Measurements from ENCODE around the gene MFRP. TPM values are rescaled to one million over a fixed set of nuclear protein-coding genes. Genes with fewer than 3 reads are reported as not detected.

The MFRP gene
- total and polyA plus RNA-seq, 8 donors, result not detected

DNA sequence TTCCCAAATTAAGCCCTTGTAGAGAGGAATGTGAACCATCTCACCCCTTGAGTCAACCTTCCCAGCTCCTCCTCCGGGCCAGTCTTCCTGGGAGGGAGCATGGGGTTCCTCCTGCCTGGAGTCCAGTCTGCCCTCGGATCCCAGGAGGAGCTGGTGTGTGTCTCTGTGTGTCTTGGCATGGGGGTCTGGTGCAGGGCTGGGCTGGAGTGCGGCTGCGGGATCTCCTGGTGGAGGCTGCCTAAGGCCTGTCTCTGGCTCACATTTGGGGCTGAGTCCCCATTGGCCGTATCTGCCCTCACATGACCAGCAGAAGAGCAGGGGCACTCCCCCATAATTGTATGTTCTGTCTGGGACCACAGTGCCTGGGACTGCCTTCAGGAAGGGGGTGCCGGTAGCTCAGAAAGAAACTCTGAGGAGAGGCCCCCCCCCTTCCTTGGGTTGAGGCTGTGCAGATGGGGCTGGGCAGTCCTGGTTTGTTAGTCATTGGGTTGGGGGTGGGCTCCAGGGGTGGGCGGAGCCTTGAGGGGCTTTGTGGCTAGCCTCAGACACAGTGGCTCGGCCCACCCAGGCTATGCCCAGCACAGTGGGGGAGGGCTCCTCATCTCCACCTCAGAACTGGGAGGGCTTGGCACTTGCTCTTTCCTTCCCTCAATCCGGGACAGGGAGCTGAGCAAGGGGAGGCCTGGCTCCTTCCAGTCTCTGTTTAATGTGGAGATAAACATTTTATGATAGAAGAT lies 8.8 kb downstream of the MFRP start:
- H3K4me1 ChIP-seq, result peaks cover 4 to 25% (median 16%) of the 10 kb centered on the region in 3 donors
- no peak for DNase-seq
- H3K9me3 ChIP-seq, result no peaks in the 10 kb centered on the region
- FAIRE-seq, result no peak
- no peak overlapping the region for H3K27ac ChIP-seq
- TF ChIP-seq, protein P1, sequence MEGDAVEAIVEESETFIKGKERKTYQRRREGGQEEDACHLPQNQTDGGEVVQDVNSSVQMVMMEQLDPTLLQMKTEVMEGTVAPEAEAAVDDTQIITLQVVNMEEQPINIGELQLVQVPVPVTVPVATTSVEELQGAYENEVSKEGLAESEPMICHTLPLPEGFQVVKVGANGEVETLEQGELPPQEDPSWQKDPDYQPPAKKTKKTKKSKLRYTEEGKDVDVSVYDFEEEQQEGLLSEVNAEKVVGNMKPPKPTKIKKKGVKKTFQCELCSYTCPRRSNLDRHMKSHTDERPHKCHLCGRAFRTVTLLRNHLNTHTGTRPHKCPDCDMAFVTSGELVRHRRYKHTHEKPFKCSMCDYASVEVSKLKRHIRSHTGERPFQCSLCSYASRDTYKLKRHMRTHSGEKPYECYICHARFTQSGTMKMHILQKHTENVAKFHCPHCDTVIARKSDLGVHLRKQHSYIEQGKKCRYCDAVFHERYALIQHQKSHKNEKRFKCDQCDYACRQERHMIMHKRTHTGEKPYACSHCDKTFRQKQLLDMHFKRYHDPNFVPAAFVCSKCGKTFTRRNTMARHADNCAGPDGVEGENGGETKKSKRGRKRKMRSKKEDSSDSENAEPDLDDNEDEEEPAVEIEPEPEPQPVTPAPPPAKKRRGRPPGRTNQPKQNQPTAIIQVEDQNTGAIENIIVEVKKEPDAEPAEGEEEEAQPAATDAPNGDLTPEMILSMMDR (IDR thresholded peaks at IDR 0.05), result no peak
- ATAC-seq, result no peak
- intact Hi-C loops (cut with DNase I), result loop anchor here in 1 of 3 donors (5.0 kb wide), 1 partner anchor 40 kb away; no protein-coding TSS in a partner anchor
- WGBS, 2 donors, result 68 to 77% methylated on average over 9 of the region's 9 CpGs
- no peaks in the 10 kb centered on the region for H3K36me3 ChIP-seq
- H3K27me3 ChIP-seq, result no peaks in the 10 kb centered on the region
- H3K4me3 ChIP-seq, result no peak overlapping the region

DNA sequence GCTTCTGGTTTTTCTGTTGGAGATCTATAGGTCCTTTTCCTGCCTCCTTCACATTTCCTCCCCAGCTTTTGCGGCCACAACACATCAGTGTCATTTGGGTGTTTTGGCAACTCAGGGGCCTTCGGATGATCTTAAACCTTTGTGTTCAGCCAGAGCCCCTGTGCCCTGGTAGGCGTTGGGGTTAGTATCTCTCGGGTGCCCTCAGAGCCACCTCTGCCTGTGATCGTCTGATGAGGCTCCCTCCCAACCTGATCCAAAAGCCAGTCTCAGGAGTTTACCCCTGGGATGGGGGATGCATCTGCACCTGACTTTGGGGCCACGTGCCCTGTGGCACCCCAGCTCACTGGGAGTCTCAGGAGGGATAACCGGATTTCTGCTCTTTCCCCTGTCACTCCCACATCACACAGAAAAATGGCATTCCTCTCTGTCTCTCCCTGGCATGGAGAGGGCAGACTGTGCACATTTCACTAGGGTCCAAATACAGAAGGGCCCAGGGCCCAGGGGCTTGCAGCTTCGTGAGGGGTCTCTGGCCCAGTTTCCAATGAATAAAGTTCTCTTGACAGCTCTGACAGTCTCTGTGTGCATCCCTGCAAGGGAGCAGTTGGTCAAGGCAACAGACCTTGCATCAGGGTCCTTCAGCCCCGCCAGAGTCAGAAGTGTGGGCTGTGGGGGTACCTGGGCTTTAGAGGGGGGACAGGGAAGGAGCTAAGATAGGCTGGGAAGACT lies 9.6 kb downstream of the MFRP start:
- DNase-seq, result no peak
- intact Hi-C loops (cut with DNase I), result loop anchor here in 1 of 3 donors (5.0 kb wide), 1 partner anchor 40 kb away; no protein-coding TSS in a partner anchor
- H3K27ac ChIP-seq, result no peak overlapping the region
- H3K4me1 ChIP-seq, result peaks cover 4 to 25% (median 16%) of the 10 kb centered on the region in 3 donors
- 84 to 91% methylated on average over 9 of the region's 9 CpGs for WGBS, 2 donors
- ATAC-seq, result no peak
- FAIRE-seq, result no peak
- no peak overlapping the region for H3K4me3 ChIP-seq
- TF ChIP-seq, protein P1 (IDR thresholded peaks at IDR 0.05), result no peak
- H3K9me3 ChIP-seq, result no peaks in the 10 kb centered on the region
- no peaks in the 10 kb centered on the region for H3K27me3 ChIP-seq
- no peaks in the 10 kb centered on the region for H3K36me3 ChIP-seq

DNA sequence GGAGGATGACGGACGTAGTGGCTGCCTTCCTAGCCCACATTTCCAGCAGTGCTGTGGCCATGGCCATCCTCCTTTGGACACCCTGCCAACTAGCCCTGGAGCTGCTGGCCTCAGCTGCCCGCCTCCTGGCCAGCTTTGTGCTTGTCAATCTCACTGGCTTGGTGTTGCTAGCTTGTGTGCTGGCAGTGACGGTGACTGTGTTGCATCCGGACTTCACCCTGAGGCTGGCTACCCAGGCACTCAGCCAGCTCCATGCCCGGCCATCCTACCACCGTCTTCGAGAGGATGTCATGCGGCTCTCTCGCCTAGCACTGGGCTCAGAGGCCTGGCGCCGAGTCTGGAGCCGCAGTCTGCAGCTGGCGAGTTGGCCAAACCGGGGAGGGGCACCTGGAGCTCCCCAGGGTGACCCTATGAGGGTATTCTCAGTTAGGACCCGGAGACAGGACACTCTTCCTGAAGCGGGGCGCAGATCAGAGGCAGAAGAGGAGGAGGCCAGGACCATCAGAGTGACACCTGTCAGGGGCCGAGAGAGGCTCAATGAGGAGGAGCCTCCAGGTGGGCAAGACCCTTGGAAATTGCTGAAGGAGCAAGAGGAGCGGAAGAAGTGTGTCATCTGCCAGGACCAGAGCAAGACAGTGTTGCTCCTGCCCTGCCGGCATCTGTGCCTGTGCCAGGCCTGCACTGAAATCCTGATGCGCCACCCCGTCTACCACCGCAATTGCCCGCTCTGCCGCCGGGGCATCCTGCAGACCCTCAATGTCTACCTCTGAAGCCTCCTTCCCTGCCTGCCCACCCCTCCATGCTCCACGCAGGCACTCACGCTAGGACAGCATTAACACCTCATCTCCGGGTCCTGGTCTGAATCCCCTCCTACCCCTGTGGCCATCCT lies 10.6 kb downstream of the MFRP start:
- Histone ChIP-seq H3K4me3 (peak overlapping the region in 1 of 4 donors; percentile 90), H3K36me3 (no peaks in the 10 kb centered on the region), H3K4me1 (peaks cover 0 to 18% (median 9%) of the 10 kb centered on the region in 3 donors), H3K27ac (no peak overlapping the region), H3K9me3 (no peaks in the 10 kb centered on the region), H3K27me3 (no peaks in the 10 kb centered on the region)
- ATAC-seq, result no peak
- no peak for FAIRE-seq
- TF ChIP-seq, protein P1 (IDR thresholded peaks at IDR 0.05), result no peak
- DNase-seq, result no peak
- WGBS, 2 donors, result 85 to 87% methylated on average over 29 to 30 of the region's 30 CpGs
- intact Hi-C loops (cut with DNase I), result loop anchor here in 1 of 3 donors (5.0 kb wide), 1 partner anchor 41 kb away; no protein-coding TSS in a partner anchor

DNA sequence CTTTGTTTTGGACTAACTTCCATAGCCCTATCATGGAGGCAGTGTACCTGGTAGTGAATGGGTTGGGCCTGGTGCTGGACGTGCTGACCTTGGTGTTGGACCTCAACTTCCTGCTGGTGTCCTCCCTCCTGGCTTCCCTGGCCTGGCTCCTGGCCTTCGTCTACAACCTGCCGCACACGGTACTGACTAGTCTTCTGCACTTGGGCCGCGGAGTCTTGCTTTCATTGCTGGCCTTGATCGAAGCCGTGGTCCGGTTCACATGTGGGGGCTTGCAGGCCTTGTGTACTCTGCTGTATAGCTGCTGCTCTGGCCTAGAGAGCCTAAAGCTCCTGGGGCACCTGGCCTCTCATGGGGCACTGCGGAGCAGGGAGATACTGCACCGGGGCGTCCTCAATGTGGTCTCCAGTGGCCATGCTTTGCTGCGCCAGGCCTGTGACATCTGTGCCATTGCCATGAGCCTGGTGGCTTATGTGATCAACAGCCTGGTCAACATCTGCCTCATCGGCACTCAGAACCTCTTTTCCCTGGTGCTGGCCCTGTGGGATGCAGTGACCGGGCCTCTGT lies 11.3 kb downstream of the MFRP start:
- FAIRE-seq (no peak), ATAC-seq (no peak), DNase-seq (no peak)
- WGBS, 2 donors, result 41 to 49% methylated on average over 15 of the region's 15 CpGs
- no peaks in the 10 kb centered on the region for H3K9me3 ChIP-seq
- H3K4me1 ChIP-seq, result peaks cover 0 to 16% (median 8%) of the 10 kb centered on the region in 3 donors
- TF ChIP-seq, protein P1 (IDR thresholded peaks at IDR 0.05), result no peak
- peak overlapping the region; percentile 68 to 90 (median 89) for H3K4me3 ChIP-seq
- H3K27me3 ChIP-seq, result no peaks in the 10 kb centered on the region
- intact Hi-C loops (cut with DNase I), result loop anchor here in 1 of 3 donors (5.0 kb wide), 1 partner anchor 42 kb away; no protein-coding TSS in a partner anchor
- no peaks in the 10 kb centered on the region for H3K36me3 ChIP-seq
- H3K27ac ChIP-seq, result no peak overlapping the region
